Endothelial cell (in vitro differentiated cells): ENCODE measurements around the gene TMEM163. TPM values are rescaled to one million over a fixed set of nuclear protein-coding genes. Genes with fewer than 3 reads are reported as not detected.
"Not testable (repeated sequence)": the region's sequence is repeated elsewhere in the genome, so short reads cannot be mapped to it uniquely, and the experiment has no call there.

Source experiments
- DNase-seq: peaks from one replicate; pipeline ENCODE4 v3.0.0; 2021; ENCODE audit warnings: low spot score
- H3K27ac Mint-ChIP-seq: one replicate; pipeline ENCODE4 v1.8.0; 2021; ENCODE audit warnings: mixed read lengths, inconsistent platforms; ENCODE audit not compliant: unreplicated experiment
- H3K27me3 Mint-ChIP-seq: one replicate; pipeline ENCODE4 v1.8.0; 2021; ENCODE audit warnings: mild to moderate bottlenecking, moderate library complexity, mixed read lengths, inconsistent platforms; ENCODE audit not compliant: unreplicated experiment
- H3K36me3 Mint-ChIP-seq: one replicate; pipeline ENCODE4 v1.8.0; 2021; ENCODE audit warnings: mild to moderate bottlenecking, low read depth, mixed read lengths, inconsistent platforms; ENCODE audit not compliant: unreplicated experiment
- H3K4me1 Mint-ChIP-seq: one replicate; pipeline ENCODE4 v1.8.0; 2021; ENCODE audit warnings: mild to moderate bottlenecking, mixed read lengths, inconsistent platforms; ENCODE audit not compliant: unreplicated experiment
- H3K4me3 Mint-ChIP-seq: one replicate; pipeline ENCODE4 v1.8.0; 2021; ENCODE audit warnings: mild to moderate bottlenecking, mixed read lengths, inconsistent platforms; ENCODE audit not compliant: unreplicated experiment
- H3K9me3 Mint-ChIP-seq: one replicate; pipeline ENCODE4 v1.8.0; 2021; ENCODE audit warnings: mixed read lengths, inconsistent platforms; ENCODE audit not compliant: unreplicated experiment
- CTCF ChIP-seq: fragments of 200-600 bp; sonication (generic); IDR thresholded peaks from one replicate; pipeline ENCODE4 v1.5.0; 2021; ENCODE audit warnings: antibody characterized with exemption; ENCODE audit not compliant: unreplicated experiment
- total RNA-seq: library from RNA; stranded (reverse); fragmentation: NEBNext Ultra II Directional; extraction: Animal tissue kit (Norgen Biotek cat#: 25700); gene quantifications from one replicate; pipeline ENCODE4 v1.2.1, GENCODE V29; 2021; ENCODE audit not compliant: unreplicated experiment

TMEM163 gene
- total RNA-seq, 1 donor from 2014 or later: 150 TPM

- no peaks in the 10 kb centered on the region for H3K9me3 Mint-ChIP-seq
- TF ChIP-seq CTCF: no peak
- peaks cover 20% of the 10 kb centered on the region for H3K36me3 Mint-ChIP-seq
- peaks cover 8% of the 10 kb centered on the region for H3K27me3 Mint-ChIP-seq
- no peaks in the 10 kb centered on the region for H3K4me1 Mint-ChIP-seq
- H3K4me3 Mint-ChIP-seq: peak overlapping the region; percentile 77
- DNase-seq: no peak
- H3K27ac Mint-ChIP-seq: no peak overlapping the region
Observed at GRCh38 chr2:134479696-134480330, 239.0 kb downstream of the TMEM163 start.

DNA sequence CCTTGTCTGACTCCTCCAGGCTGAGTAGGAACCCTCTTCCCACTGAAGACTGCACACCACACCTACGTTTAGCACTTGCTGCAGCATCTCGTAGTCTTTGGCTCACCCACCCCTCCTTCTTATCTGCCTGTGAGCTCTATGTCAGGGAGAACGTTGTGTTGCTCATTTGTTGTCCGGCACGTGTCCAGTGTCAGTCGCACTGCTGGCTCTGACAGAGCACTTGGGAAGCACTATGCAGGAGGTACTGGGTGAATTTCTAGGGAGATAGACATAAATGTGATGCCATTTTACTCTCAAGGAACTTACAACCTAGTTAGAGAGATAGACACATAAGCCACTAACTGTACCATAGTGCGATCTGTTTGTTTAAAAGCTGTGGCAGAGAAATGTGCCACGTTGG lies 241.8 kb downstream of the TMEM163 start:
- not testable (repeated sequence) for H3K9me3 Mint-ChIP-seq, H3K4me3 Mint-ChIP-seq, H3K27me3 Mint-ChIP-seq, H3K4me1 Mint-ChIP-seq, DNase-seq
- Mint-ChIP-seq H3K36me3 (peaks cover 30% of the 10 kb centered on the region), H3K27ac (peak overlapping the region; percentile 15)

DNA sequence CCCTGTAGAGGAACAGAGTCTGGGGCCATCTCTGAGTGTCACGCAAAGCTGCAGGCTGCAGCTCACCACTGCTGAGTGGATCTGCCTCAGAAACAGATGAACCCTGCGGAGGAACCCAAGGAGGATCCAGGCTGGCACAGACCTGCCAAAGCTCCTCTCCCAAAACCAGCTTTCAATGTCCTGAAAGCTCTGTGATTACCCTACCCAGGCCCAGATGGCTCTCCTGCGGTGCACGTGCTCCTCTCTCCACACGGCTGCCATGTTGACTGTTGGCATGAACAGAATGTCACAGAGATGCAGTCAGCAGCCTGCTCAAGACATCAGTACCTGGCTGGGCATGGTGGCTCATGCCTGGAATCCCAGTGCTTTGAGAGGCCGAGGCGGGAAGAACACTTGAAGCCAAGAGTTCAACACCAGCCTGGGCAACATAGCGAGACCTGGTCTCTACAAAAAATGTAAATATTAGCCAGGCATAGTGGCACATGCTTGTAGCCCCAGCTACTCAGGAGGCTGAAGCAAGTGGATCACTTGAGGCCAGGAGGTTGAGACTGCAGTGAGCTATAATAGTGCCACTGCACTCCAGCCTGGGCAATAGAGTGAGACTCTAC lies 248.1 kb downstream of the TMEM163 start:
- Mint-ChIP-seq H3K9me3 (no peaks in the 10 kb centered on the region), H3K4me1 (peaks cover 2% of the 10 kb centered on the region), H3K27me3 (peaks cover 8% of the 10 kb centered on the region), H3K36me3 (peaks cover 25% of the 10 kb centered on the region), H3K4me3 (no peak overlapping the region), H3K27ac (no peak overlapping the region)
- DNase-seq: no peak
- TF ChIP-seq CTCF: no peak

DNA sequence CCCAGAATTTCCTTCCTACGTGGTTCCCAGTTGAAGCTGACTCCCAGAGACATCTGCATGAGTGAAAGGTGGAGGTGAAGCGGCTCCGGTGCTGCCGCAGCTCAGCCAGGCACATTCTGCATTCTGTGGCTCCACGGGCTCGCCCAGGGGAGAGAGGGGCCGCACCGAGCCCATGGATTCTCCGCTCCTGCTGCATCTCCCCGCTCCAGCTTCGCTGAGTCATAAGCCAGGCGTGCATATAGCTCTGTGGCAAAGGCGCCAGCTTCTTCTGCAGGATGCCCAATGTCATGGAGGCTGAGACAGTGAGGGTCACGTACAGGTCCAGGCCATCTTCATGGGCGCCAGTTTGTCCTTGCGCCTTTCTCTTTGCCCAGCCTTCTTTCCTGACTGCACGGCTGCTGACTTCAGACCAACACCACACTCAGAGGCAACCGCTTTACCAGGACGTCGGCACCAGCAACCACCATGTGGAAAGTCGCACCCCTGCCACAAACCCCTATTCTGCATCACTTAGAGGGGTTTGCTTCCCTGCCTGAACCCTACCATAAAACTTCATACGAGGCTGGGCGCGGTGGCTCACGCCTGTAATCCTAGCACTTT lies 249.2 kb downstream of the TMEM163 start:
- H3K27me3 Mint-ChIP-seq: peaks cover 8% of the 10 kb centered on the region
- no peaks in the 10 kb centered on the region for H3K9me3 Mint-ChIP-seq
- TF ChIP-seq CTCF: no peak
- H3K36me3 Mint-ChIP-seq: peaks cover 28% of the 10 kb centered on the region
- H3K4me1 Mint-ChIP-seq: peaks cover 2% of the 10 kb centered on the region
- no peak overlapping the region for H3K4me3 Mint-ChIP-seq
- DNase-seq: no peak
- no peak overlapping the region for H3K27ac Mint-ChIP-seq

GRCh38 chr2:134468776-134469175 lies 250.0 kb downstream of the TMEM163 start:
- no peak overlapping the region for H3K4me3 Mint-ChIP-seq
- no peaks in the 10 kb centered on the region for H3K9me3 Mint-ChIP-seq
- H3K36me3 Mint-ChIP-seq: peaks cover 25% of the 10 kb centered on the region
- no peak overlapping the region for H3K27ac Mint-ChIP-seq
- no peak for TF ChIP-seq CTCF
- no peak for DNase-seq
- H3K27me3 Mint-ChIP-seq: peaks cover 8% of the 10 kb centered on the region
- peaks cover 2% of the 10 kb centered on the region for H3K4me1 Mint-ChIP-seq
